ENCODE results near the gene IRAK2.

IRAK2 gene

DNA sequence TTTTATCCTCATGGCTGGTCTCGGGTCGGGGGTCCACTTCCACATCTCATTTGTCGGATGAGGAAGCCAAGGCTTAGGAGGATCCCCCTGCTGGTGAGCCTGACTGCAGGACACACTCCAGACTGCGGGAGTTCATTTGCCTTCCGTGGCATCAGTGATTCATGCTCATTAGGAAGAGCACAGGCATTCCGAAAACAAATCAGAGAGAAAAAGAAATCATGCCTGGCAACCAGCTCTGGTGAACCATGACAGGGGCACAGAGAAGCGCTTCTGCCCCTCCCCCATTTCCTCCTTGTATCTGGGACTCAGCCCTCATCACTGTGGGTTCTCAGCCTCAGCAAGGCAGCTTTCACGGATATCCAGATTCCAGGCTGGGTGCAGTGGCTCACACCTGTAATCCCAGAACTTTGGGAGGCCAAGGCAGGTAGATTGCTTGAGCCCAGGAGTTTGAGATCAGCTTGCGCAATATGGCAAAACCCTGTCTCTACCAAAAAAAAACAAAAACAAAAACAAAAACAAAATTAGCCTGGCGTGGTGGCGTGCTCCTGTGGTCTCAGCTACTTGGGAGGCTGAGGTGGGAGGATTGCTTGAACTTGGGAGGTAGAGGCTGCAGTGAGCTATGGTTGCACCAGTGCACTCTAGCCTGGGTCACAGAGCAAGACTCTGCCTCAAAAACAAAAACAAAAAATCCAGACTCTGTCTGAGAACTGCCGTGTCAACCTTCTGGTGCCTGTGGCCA is 28.4 kb downstream of the IRAK2 start:
- peak; percentile 67 for DNase-seq

DNA sequence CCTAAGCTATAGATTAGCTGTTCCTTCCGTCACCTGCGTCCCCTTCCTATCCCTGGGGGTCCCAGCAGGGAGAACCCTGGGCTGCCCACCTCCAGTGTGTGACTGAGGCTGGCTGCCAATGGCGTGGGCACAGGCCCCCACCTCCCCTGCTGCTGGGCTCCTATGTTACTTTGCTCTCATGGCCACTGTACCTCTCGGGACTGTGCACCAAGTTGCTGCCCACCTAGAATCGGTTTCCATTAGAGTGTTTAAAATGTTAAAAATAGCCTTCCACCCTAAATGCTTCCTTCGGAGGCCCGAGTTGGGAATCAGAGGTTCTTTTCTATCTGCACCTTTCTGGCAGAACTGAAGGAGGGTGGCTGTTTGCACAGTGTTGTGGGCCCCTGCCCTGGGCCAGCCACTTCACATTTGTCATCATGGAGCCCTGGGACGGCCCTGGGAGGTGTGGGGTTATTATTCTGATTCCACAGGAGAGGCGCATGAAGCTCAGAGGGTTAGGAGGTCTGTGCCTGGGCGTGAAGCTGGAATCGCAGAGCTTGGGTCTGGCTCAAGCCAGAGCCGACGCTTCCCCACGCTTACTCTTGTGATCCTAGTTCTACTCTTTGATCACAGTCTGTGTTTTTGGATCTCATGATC is 29.1 kb downstream of the IRAK2 start:
- no peak for DNase-seq

DNA sequence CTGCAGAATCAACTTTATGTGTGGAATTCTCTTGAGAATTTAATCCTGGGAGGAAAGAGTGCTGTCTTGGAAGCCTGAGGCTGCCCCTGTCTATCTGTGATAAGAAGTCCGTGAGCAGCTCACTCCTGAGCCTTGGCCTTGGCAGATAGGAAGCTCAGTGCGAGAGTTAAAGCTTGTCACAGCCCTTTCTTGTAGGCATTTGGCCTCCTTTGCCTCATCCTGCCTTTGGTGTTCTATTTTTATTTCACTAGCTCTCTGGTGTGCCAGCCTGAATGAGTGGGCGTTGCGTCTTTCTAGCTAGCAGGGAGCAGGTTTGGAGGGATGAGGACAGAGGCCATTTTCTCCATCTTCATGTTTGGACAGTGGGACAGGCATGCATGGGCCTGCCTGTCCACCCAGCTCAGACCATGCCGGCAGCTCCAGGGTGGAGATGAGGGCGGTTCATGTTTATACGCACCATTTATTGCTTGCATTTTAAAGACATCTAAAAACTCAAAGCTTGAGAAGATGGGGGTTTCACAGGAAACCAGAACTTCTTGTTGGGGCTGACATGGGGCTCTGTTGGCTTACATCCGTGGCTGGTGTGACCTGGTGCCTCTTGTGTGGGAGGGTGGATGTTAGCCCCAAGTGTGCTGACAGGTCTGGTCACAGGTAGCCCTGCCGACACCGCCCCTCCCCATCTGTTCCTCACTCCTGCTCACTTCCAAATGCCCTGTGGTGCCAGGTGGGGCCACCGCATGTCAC is 29.8 kb downstream of the IRAK2 start:
- DNase-seq: peak; percentile 46

DNA sequence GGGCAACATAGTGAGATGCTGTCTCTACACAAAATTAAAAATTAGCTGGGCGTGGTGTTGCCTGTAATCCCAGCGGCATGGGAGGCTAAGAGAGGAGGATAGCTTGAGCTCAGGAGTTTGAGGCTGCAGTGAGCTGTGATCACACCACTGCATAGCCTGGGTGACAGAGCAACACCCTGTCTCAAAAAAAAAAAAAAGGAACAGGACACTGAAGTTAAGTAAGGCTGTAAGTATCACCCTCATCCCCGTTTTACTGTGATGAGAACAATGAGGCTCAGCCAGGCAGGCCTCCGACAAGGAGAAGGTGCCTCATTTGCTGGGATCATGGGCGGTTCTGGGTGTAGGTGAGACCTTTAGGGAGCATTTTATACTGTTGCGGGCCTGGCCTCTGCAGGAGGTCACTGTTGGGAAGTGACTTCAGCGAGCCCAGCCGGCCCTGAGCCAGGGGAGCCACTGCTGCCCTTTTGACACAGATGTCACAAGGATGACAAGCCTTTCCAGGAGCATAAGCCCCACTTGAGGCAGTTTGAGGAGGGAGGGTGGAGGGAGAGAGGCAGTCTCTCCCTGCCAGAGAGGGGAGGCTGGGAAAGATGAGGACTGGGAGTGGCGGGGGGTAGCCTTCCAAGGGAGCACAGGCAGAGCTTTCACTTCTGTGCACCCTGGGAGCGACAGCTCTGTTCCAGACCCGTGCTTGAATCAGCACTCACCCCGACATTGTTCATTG is 30.8 kb downstream of the IRAK2 start:
- DNase-seq: no peak

DNA sequence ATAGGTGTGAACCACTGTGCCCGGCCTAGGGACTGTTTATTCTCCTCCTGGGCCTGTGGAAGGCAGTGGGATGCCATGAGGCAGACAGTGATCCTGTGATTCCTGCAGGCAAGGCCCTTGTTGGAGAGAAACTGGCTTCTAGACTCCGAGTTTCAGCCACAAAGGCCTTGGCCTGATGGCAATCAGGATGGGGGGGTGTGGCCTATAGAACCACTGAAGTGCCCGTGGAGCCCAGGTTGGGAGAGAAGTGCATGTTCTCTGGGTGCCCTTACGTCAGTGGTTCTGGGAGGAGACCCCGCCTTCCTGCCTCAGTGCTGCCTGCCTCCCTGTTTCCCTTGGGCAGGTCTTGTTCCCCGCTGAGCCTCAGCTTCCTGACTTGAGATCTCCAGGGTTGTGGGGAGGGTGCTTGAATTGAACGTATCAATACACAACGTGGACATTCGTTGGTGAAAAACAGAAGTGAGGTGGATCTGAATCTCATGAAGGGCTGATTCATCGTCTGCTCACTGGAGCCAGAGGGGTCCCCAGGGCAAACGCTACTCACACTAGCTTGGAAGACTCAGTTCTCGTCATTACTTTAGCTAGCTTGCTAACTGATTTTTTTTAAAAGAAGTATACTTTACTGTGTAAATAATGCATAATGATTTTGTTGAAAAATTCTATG is 31.8 kb downstream of the IRAK2 start:
- DNase-seq: no peak

DNA sequence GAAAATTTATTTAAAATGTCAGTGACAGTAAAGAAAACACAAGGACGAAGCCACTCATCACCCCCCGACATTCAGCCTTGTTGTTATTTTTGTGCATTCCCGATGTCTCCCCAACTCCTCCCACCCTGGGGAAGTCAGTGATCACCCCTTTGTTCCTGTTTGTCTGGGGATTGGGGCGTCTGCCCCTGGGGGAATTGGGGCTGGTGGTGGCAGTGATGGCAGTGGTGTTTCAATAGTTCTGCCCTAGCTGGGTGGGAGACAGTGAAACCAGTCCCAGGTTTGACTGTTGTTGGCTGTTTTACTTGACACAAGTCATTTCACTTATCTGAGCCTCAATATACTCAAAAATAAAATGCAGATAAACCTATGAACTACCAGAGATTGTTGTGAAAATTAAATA is 33.5 kb downstream of the IRAK2 start:
- DNase-seq: no peak

DNA sequence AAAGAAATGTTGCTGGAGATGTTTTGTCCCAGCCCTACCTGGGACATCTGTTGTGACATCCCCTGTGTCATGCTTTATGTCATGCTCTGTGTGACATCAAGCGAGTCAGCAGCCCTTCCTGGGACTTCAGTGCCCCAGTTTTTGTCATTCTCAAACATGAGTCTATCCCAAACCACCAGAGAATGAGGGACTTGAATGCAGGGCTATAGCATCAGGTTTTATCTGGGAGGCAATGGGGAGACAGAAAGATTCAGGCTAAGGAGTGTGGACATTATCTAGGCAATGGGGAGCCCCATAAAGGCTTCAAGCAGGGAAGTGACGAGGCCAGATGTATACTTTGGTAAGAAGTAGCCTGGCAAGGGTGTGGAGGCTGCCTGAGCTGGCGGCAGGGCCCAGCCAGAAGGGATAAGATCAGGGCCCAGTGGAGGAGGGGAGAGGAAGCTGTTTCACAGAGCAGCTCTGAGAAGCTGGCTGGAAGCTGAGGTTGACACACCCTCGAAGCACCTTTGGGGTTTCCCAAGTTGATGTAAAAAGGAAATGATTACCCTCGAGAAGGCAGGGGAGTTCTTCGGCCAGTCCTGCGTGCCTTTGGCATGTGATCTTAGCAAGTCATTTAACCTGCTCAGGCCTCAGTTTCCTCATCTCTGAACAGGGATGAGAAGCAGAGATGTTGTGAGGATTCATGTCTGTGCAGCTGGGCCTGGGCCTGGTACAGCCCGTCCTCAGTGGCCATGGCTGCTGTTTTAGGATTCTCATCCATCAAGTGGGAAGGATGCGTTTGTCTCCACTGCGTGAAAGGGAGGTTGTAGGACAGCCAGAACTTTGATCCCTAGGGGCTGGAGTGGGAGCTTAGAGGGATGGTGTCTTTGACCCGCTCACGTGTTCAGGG is 34.3 kb downstream of the IRAK2 start:
- DNase-seq: peak; percentile 68

DNA sequence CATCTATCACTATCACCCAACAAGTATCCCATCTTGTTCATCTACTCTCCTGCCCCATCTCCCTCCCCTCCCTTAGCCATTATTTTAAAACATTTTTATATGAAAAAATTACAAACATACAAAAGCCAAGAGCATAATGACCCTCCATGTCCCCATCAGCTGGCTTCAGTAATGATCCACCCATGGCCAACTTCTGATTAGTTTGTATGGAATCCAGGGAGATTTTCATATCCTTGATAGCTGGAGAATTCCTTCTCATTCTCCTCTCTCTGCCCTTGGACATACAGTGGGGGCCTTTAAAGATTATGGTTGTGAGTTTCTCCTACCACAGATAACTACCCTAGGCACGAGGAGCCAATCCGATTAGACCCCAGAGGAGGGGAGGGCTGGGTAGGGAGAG is 40.2 kb downstream of the IRAK2 start:
- no peak for DNase-seq

DNA sequence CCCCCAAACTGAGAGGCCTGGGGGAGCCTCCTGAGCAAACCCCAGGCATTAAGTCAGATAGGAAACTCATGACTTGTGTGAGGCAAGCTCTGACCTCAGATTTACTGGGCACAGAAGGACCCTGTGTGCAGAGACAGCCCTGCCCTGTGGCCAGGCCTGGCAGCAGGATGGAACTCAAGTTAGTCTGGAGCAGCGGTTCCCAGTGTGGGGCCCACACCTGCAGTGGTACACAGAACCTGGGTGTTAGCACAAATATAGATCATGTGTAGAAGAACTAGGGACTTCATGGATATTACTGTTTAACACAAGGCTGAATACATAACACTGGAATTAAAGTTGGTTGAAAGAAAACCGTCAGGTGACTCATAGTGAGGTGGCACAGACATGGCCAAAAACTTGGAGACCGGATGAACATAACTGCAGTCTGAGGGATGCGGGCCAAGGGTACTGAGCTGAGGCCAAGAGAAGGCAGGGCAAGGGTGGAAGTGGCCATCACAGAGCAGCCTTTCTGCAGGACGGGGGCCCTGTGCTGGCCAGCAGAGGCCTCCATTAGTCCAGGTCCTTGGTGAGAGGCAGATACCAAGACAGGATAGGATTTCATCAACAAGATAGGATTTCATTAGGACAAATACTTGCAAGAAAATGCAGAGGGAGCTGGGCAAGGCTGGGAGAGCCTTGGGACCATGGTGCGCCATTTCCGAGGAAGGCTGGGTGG is 40.9 kb downstream of the IRAK2 start:
- no peak for DNase-seq

DNA sequence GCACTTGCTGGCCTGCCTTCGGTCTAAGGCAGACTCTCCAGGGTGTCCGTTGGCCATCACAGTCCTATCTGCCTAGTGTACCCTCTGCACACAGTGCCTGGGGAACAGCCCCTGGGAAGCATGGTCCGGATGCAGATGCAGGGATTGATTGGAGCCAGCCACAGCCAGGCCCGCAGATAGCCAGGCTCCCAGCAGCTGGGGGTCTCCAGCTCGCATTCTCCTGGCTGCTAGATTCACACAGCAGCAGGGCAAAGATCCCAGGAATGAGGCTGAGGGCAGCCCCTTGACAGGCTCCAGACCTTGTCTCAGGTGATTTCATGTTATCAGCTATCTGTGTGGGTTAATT is 41.4 kb downstream of the IRAK2 start:
- no peak for DNase-seq

DNA sequence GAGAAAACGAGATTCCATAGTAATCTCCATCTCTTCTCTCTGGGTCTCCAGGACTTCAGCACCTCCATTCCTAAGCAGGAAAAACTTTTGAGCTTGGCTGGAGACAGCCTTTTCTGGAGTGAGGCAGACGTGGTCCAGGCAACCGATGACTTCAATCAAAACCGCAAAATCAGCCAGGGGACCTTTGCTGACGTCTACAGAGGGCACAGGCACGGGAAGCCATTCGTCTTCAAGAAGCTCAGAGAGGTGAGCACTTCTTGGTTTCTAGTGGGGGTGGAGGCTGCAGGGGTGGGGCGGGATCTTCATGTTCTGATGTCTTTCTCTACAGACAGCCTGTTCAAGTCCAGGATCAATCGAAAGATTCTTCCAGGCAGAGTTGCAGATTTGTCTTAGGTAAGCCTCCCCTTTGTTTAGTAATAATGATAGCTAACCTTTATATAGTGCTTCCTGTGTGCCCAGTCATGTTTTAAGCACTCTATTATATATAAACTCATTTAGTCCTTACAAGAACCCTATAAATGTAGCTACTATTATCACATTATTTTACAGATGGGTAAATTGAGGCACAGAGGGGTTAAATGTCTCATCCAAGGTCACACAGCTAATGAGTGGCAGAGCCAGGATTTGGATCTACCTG is 48.6 kb downstream of the IRAK2 start:
- no peak for DNase-seq

DNA sequence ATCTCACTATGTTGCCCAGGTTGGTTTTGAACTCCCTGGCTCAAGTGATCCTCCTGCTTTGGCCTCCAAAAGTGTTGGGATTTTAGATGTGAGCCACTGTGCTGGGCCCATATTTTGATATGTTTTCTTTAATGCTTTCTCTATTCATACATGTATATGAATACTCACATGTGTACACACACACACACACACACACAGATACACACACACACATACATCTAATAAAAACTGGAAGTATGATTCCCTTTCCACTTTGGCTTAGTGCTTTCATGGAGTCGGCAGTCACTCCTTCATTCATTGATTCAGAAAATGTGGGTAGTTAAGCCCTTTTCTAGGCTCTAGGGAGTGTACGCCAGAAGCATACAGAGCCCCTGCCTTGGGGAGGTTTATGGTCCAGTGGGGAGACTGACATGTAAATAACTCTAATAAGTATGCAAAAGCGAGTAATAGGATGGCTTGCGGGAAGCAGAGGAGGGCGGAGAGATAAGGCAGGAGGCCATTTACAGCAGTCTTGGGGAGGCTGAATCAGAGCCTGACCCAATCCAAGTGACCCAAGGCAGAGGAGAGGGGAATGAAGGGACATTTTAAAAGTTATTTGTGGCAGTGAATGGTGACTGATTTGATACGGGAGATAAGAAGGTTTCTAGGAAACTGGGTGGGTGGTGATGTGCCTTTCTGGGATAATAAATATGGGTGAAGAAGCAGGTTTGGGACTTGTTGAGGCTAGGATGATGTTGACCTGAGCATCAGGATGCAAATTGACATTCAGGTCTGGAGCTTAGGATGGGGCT is 51.1 kb downstream of the IRAK2 start:
- DNase-seq: no peak

DNA sequence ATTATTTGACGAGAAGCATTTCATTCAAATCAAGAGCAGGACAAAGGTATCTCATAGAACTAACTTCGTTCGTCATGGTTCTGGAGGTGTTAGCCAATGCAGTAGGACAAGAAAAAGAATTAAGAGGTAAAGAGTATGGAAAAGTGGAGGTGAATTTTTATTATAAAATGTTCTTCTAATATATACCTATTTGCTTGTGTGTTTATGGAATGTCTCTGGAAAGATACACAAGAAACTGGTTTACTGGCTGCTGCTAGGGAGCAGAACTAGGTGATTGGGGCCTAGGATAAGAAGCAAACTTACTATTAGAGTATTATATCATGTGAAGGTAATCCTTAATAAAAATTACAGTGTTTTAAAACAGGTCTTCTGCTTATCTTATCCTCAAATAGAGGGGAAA is 52.6 kb downstream of the IRAK2 start:
- DNase-seq: no peak

DNA sequence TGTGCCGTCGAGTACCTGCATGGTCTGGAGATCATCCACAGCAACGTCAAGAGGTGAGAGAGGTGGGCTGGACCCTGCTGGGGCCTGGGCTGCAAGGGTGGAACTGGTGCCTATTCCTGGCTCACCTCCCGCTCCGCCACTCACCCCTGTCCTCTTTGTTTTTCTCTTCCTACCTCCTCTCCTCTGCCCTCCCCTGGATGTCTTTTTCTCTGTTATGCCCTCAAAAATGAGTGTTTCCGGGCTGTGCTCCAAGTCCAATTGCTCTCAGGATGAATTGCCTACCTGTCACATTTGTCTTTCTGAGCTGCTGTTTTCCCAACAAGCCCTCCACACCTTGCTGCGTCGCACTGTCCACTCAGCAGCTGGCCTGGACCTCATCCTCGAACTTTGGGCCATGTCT is 55.0 kb downstream of the IRAK2 start:
- DNase-seq: no peak

DNA sequence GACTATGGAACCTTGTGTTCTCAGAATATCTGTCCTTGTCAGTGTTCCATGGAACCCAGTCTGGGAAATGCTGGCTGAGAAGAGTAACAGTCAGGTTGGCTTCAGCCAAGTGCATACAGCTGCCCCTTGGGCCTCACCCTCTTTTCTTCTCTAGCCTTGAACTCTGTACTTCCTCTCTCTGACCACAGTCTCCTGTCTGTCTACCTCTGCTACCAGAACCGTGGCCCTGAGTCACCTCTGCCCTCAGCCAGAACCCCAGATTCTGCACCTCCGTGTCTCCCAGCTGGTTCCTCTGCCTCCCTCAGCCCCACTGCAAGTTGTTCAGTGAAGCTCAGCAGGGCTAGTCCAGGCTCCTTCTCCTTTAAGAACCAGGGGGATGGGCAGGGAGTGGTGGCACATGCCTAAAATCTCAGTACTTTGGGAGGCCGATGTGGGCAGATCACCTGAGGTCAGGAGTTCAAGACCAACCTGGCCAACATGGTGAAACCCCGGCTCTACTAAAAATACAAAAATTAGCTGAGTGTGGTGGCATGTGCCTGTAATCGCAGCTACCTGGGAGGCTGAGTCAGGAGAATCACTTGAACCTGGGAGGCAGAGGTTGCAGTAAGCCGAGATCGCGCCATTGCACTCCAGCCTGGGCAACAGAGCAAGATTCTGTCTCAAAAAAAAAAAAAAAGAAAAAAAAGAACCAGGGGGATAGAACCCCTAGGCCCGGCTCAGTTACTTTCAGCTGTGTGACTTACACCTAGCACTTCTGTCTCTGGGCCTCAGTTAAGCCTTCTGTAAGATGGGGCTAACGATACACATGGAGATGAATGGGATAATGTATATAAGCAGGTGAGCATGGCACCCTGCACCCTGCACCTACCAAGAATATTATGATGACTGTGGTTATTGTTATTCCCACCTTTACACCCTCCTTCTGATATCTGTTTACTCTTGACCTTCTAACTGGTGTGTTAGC is 59.2 kb downstream of the IRAK2 start:
- peak; percentile 35 for DNase-seq

DNA sequence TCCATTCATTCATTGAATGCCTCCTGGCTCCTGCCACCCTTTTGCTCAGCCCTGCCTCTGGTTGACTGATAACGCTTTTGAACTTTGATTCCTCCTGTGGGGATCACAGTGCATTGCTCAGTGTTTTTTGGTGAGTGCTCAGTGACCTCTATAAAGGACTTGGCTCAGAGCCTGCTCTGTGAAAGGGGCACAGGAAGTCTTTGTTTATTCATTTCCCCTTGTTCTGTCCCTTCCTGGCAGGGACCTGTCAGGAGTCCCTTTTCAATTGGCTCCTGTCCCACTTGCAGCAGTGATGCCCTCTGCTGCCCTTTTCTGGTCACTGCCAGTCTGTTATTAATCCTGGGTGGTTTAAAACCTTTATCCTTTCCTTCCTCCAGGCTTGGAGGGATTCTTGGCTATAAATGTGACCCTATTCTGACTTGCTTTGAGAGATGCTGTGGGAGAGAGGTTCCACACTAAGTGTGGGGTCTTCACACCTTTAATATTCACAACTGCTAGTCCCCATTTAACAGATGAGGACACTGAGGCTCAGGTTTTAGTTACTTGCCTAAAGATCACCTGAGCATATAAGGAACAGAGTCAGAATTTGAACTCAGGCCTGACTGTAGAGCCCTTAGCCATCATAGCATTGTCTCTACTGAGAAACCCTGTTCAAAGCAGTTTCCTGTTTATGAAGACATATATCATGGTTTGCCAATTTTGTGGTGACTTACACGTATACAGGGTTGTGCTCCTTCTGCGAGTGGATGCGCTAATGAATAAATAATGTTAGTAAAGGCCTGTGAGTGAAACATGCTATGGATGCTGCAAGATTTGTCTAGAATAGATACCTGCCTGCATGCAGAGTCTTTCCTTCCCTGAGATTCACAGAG is 60.3 kb downstream of the IRAK2 start:
- peak; percentile 71 for DNase-seq

DNA sequence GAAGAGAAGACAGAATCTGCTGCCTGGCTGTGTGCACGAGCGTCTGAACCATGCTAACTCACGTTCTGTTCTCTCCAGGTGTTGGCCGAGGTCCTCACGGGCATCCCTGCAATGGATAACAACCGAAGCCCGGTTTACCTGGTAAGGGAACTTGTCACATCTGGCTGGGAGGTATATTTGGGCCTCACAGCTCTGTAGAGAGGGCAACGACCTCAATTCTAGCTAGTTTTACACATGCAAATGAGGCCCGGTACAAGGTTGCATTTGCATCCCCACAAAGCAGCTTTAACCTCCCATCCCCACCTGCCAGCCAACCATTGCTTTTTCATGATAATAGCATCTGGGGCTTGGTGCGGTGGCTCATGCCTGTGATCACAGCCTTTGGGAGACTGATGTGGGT is 61.6 kb downstream of the IRAK2 start:
- DNase-seq: no peak

All from stimulated activated CD4-positive, alpha-beta T cell treated with anti-CD3 and anti-CD28 coated beads, Interleukin-4, amount 100 ng/mL, for 24 hours (primary cell).